ENCODE results near the gene STARD3NL.

- TF ChIP-seq YY1 (IDR thresholded peaks at IDR 0.05; ENCODE audit: low read depth) (no peak), EP300 (IDR thresholded peaks at IDR 0.05; ENCODE audit: borderline replicate concordance) (no peak), CEBPB (IDR thresholded peaks at IDR 0.05) (no peak), TAF1 (IDR thresholded peaks at IDR 0.05; ENCODE audit: low read depth) (no peak), REST (IDR thresholded peaks at IDR 0.05; ENCODE audit: low read depth) (no peak), MAX (IDR thresholded peaks at IDR 0.05) (no peak), ZBTB7A (IDR thresholded peaks at IDR 0.05; ENCODE audit: low read depth) (no peak), RAD21 (IDR thresholded peaks at IDR 0.05; ENCODE audit: low read depth) (no peak), USF1 (IDR thresholded peaks at IDR 0.05) (no peak)
Measured at GRCh38 chr7:38223306-38223705, 45.3 kb downstream of the STARD3NL start.

Measured in Ishikawa (cell line).